Fibroblast of lung (primary cell): ENCODE results near the gene DPH6. TPM values are rescaled to one million over a fixed set of nuclear protein-coding genes. Genes with fewer than 3 reads are reported as not detected.
A peak's percentile ranks its signal among the peaks of the same experiment; 100 is the strongest.

Experiments used
- DNase-seq, 2 donors: peaks; one replicate each; pipeline versions ENCODE4 v3.0.0 to v3.0.0-alpha.2; 2010; ENCODE audit warnings: low read depth in 2 of 2
- H2AFZ ChIP-seq: 2 replicates; pipeline ENCODE4 v1.5.1; 2012; ENCODE audit warnings: low read length, control low read depth, inconsistent platforms
- H3K27ac ChIP-seq: 2 replicates; pipeline ENCODE4 v1.5.1; 2011; ENCODE audit warnings: low read length, control low read depth; ENCODE audit not compliant: insufficient read depth
- H3K27me3 ChIP-seq: 2 replicates; pipeline ENCODE4 v1.5.1; 2011; ENCODE audit warnings: mild to moderate bottlenecking, low read length; ENCODE audit not compliant: control insufficient read depth, insufficient read depth
- H3K36me3 ChIP-seq: 2 replicates; pipeline ENCODE4 v1.5.1; 2011; ENCODE audit warnings: low read length; ENCODE audit not compliant: control insufficient read depth, insufficient read depth
- H3K4me1 ChIP-seq: 2 replicates; pipeline ENCODE4 v1.5.1; 2011; ENCODE audit warnings: low read length; ENCODE audit not compliant: control insufficient read depth, insufficient read depth; ENCODE audit errors: extremely low read depth
- H3K4me2 ChIP-seq: 2 replicates; pipeline ENCODE4 v1.5.1; 2011; ENCODE audit warnings: low read length, control low read depth; ENCODE audit not compliant: insufficient read depth; ENCODE audit errors: extremely low read depth
- H3K4me3 ChIP-seq, 4 experiments: fragments of 200-600 bp in 1 of 4; sonication (generic) in 1 of 4; replicated peaks in 1 of 4; 2 replicates each; pipeline ENCODE4 v1.5.1; 2011 to 2016; ENCODE audit warnings: low read length in 4 of 4, low read depth in 3 of 4, mild to moderate bottlenecking in 3 of 4, control low read depth in 2 of 4, inconsistent platforms in 1 of 4, mixed read lengths in 1 of 4; ENCODE audit not compliant: insufficient read depth in 1 of 4; ENCODE audit errors: control extremely low read depth in 1 of 4
- H3K79me2 ChIP-seq: 2 replicates; pipeline ENCODE4 v1.5.1; 2012; ENCODE audit warnings: mild to moderate bottlenecking, low read length, inconsistent platforms; ENCODE audit not compliant: control insufficient read depth, insufficient read depth
- H3K9ac ChIP-seq: 2 replicates; pipeline ENCODE4 v1.5.1; 2011; ENCODE audit warnings: mild to moderate bottlenecking, low read length, control low read depth; ENCODE audit not compliant: insufficient read depth
- H3K9me3 ChIP-seq: 2 replicates; pipeline ENCODE4 v1.5.1; 2012; ENCODE audit warnings: low read depth, low read length; ENCODE audit not compliant: control insufficient read depth, insufficient read depth
- H4K20me1 ChIP-seq: 2 replicates; pipeline ENCODE4 v1.5.1; 2011; ENCODE audit warnings: low read length; ENCODE audit not compliant: control insufficient read depth, insufficient read depth; ENCODE audit errors: extremely low read depth
- CTCF ChIP-seq, 2 donors: IDR thresholded peaks in 1 of 2; conservative IDR thresholded peaks in 1 of 2; 1 replicate in 1 of 2; 2 replicates in 1 of 2; pipeline ENCODE4 v1.5.1; 2011 to 2012; ENCODE audit warnings: low read length in 2 of 2, control low read depth in 1 of 2, inconsistent platforms in 1 of 2, low read depth in 1 of 2, mild to moderate bottlenecking in 1 of 2
- EZH2 ChIP-seq: IDR thresholded peaks from 2 replicates; pipeline ENCODE4 v1.5.1; 2012; ENCODE audit warnings: low read length, control low read depth, mild to moderate bottlenecking; ENCODE audit errors: missing control alignments
- polyA plus RNA-seq, 2 donors: library from polyadenylated mRNA; depleted of rRNA in 1 of 2; stranded (reverse) in 1 of 2; unstranded in 1 of 2; fragments of >200 nt; gene quantifications; 2 replicates each; pipeline ENCODE4 v1.2.1, GENCODE V29; 2011 to 2012; ENCODE audit warnings: missing spikeins in 1 of 2
- total RNA-seq: library from RNA; depleted of rRNA; stranded (reverse); fragments of >200 nt; gene quantifications from 2 replicates; pipeline ENCODE4 v1.2.1, GENCODE V29; 2014

The DPH6 gene
- total and polyA plus RNA-seq, 2 donors (not counting 1 experiment from before 2014, with no cell fraction given): 9.7 to 13.5 TPM

GRCh38 chr15:35427496-35427895 lies 118.5 kb downstream of the DPH6 start:
- Histone ChIP-seq H3K36me3 (no peaks in the 10 kb centered on the region), H3K27ac (no peak overlapping the region), H3K4me2 (no peak overlapping the region), H3K4me1 (no peaks in the 10 kb centered on the region), H3K9ac (no peak overlapping the region), H3K9me3 (no peaks in the 10 kb centered on the region), H2AFZ (no peak overlapping the region), H3K4me3 (no peak overlapping the region), H3K79me2 (no peaks in the 10 kb centered on the region), H4K20me1 (no peaks in the 10 kb centered on the region), H3K27me3 (no peaks in the 10 kb centered on the region)
- DNase-seq: no peak
- TF ChIP-seq EZH2 (no peak), CTCF (conservative IDR thresholded peaks at IDR 0.05 in 1 of 2, IDR thresholded peaks at IDR 0.05 in 1 of 2; ENCODE audit: low read depth in 1 of 2, low read length in 2 of 2) (no peak)

GRCh38 chr15:35427091-35427490 lies 118.9 kb downstream of the DPH6 start:
- peak; percentile 78 to 84 for DNase-seq
- Histone ChIP-seq H3K4me3 (no peak overlapping the region), H3K79me2 (no peaks in the 10 kb centered on the region), H3K4me1 (no peaks in the 10 kb centered on the region), H4K20me1 (no peaks in the 10 kb centered on the region), H3K9me3 (no peaks in the 10 kb centered on the region), H3K9ac (no peak overlapping the region), H3K27me3 (no peaks in the 10 kb centered on the region), H3K36me3 (no peaks in the 10 kb centered on the region), H3K27ac (no peak overlapping the region), H3K4me2 (peak overlapping the region; percentile 38), H2AFZ (no peak overlapping the region)
- TF ChIP-seq EZH2 (no peak), CTCF (conservative IDR thresholded peaks at IDR 0.05 in 1 of 2, IDR thresholded peaks at IDR 0.05 in 1 of 2; ENCODE audit: low read depth in 1 of 2, low read length in 2 of 2) (no peak)

GRCh38 chr15:35410775-35411174 lies 135.2 kb downstream of the DPH6 start:
- no peak overlapping the region for H3K9ac ChIP-seq
- H3K79me2 ChIP-seq: no peaks in the 10 kb centered on the region
- no peaks in the 10 kb centered on the region for H4K20me1 ChIP-seq
- H3K27ac ChIP-seq: no peak overlapping the region
- no peaks in the 10 kb centered on the region for H3K27me3 ChIP-seq
- no peak overlapping the region for H3K4me3 ChIP-seq
- H2AFZ ChIP-seq: no peak overlapping the region
- no peak for TF ChIP-seq CTCF (conservative IDR thresholded peaks at IDR 0.05 in 1 of 2, IDR thresholded peaks at IDR 0.05 in 1 of 2; ENCODE audit: low read depth in 1 of 2, low read length in 2 of 2)
- TF ChIP-seq EZH2: no peak
- H3K36me3 ChIP-seq: no peaks in the 10 kb centered on the region
- H3K4me2 ChIP-seq: no peak overlapping the region
- no peak for DNase-seq
- no peaks in the 10 kb centered on the region for H3K4me1 ChIP-seq
- no peaks in the 10 kb centered on the region for H3K9me3 ChIP-seq
